Sigmoid colon (tissue), 4 donors: ENCODE measurements around the gene CAT.

Source experiments
- EP300 ChIP-seq, 4 donors: sonication (generic); formaldehyde crosslinking; IDR thresholded peaks; one replicate each; pipeline ENCODE4 v1.6.1; 2017; ENCODE audit warnings: antibody characterized with exemption in 4 of 4
- TF ChIP-seq, protein P1 (sequence below), 4 experiments: fragments of 450-650 bp in 3 of 4; fragments of 200-600 bp in 1 of 4; IDR thresholded peaks; one replicate each; pipeline ENCODE4 v1.5.1; 2016 to 2019; ENCODE audit warnings: antibody characterized with exemption in 4 of 4, mild to moderate bottlenecking in 3 of 4, moderate library complexity in 2 of 4

GRCh38 chr11:34508524-34508923 lies 69.8 kb downstream of the CAT start:
- TF ChIP-seq, protein P1, sequence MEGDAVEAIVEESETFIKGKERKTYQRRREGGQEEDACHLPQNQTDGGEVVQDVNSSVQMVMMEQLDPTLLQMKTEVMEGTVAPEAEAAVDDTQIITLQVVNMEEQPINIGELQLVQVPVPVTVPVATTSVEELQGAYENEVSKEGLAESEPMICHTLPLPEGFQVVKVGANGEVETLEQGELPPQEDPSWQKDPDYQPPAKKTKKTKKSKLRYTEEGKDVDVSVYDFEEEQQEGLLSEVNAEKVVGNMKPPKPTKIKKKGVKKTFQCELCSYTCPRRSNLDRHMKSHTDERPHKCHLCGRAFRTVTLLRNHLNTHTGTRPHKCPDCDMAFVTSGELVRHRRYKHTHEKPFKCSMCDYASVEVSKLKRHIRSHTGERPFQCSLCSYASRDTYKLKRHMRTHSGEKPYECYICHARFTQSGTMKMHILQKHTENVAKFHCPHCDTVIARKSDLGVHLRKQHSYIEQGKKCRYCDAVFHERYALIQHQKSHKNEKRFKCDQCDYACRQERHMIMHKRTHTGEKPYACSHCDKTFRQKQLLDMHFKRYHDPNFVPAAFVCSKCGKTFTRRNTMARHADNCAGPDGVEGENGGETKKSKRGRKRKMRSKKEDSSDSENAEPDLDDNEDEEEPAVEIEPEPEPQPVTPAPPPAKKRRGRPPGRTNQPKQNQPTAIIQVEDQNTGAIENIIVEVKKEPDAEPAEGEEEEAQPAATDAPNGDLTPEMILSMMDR (IDR thresholded peaks at IDR 0.05) = no peak
- no peak for TF ChIP-seq EP300 (IDR thresholded peaks at IDR 0.05)
